ENCODE data around the gene IGSF9.

- TF ChIP-seq CTCF (IDR thresholded peaks at IDR 0.05) (no peak), POLR2A (IDR thresholded peaks at IDR 0.05; ENCODE audit: low read depth) (no peak), POLR2AphosphoS5 (IDR thresholded peaks at IDR 0.05) (no peak)
Observed at GRCh38 chr1:159925719-159926078, 19.7 kb downstream of the IGSF9 start.
